HCT116 (cell line): ENCODE measurements around the gene IQGAP3.

ENCODE experiments used
- EZH2 ChIP-seq: fragments of 200-600 bp; sonication (generic); IDR thresholded peaks from 2 replicates; pipeline ENCODE4 v1.6.1; 2017; ENCODE audit warnings: antibody characterized with exemption, mixed run types
- EZH2phosphoT487 ChIP-seq: fragments of 200-600 bp; IDR thresholded peaks from 2 replicates; pipeline ENCODE4 v1.6.1; 2018; ENCODE audit warnings: antibody characterized with exemption, borderline replicate concordance
- POLR2A ChIP-seq: IDR thresholded peaks from 2 replicates; pipeline ENCODE4 v1.7.0; 2011; ENCODE audit warnings: borderline replicate concordance; ENCODE audit not compliant: insufficient read depth, insufficient read length; ENCODE audit errors: extremely low read depth
- POLR2AphosphoS5 ChIP-seq: IDR thresholded peaks from 2 replicates; pipeline ENCODE4 v1.6.1; 2011; ENCODE audit warnings: mild to moderate bottlenecking, low read depth, low read length, moderate library complexity
- SIN3A ChIP-seq: IDR thresholded peaks from 2 replicates; pipeline ENCODE4 v1.6.1; 2012; ENCODE audit warnings: low read depth
- SP1 ChIP-seq: IDR thresholded peaks from 2 replicates; pipeline ENCODE4 v1.6.1; 2012; ENCODE audit warnings: low read depth
- YY1 ChIP-seq: IDR thresholded peaks from 2 replicates; pipeline ENCODE4 v1.6.1; 2011; ENCODE audit warnings: low read length, low read depth, moderate library complexity, mild to moderate bottlenecking; ENCODE audit not compliant: insufficient replicate concordance; ENCODE audit errors: extremely low read depth
- TF ChIP-seq, protein P1 (sequence below), 3 experiments: fragments of 200-600 bp in 1 of 3; sonication (generic) in 1 of 3; IDR thresholded peaks in 2 of 3; conservative IDR thresholded peaks in 1 of 3; 2 replicates each; pipeline ENCODE4 v1.5.1; 2012 to 2017; ENCODE audit warnings: low read depth in 2 of 3, low read length in 2 of 3, antibody characterized with exemption in 1 of 3, borderline replicate concordance in 1 of 3, control low read depth in 1 of 3, mild to moderate bottlenecking in 1 of 3, mixed read lengths in 1 of 3, mixed run types in 1 of 3, moderate library complexity in 1 of 3; ENCODE audit not compliant: insufficient read depth in 1 of 3
- TF ChIP-seq, protein P2 (sequence below): IDR thresholded peaks from 2 replicates; pipeline ENCODE4 v1.6.1; 2012
- TF ChIP-seq, protein P3 (sequence below): IDR thresholded peaks from 2 replicates; pipeline ENCODE4 v1.6.1; 2012

DNA sequence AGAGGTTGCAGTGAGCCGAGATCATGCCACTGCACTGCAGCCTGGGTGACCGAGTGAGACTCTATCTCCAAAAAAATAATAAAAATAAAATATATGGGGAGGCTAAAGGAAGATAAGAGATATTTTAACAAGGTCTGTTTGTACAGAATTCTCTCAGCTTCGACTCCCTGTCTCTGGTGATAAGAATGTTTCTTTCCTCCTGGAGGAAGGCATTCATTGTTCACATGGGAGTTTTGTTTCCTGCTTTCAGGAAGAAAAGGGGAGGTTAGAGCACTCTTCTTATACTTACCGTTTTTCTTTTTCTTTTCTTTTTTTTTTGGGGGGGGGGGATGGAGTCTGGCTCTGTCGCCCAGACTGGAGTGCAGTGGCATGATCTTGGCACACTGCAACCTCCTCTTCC, 17.2 kb upstream of the IQGAP3 start:
- no peak for TF ChIP-seq SIN3A
- TF ChIP-seq POLR2A, result no peak
- TF ChIP-seq EZH2, result no peak
- no peak for TF ChIP-seq SP1
- TF ChIP-seq, protein P1, sequence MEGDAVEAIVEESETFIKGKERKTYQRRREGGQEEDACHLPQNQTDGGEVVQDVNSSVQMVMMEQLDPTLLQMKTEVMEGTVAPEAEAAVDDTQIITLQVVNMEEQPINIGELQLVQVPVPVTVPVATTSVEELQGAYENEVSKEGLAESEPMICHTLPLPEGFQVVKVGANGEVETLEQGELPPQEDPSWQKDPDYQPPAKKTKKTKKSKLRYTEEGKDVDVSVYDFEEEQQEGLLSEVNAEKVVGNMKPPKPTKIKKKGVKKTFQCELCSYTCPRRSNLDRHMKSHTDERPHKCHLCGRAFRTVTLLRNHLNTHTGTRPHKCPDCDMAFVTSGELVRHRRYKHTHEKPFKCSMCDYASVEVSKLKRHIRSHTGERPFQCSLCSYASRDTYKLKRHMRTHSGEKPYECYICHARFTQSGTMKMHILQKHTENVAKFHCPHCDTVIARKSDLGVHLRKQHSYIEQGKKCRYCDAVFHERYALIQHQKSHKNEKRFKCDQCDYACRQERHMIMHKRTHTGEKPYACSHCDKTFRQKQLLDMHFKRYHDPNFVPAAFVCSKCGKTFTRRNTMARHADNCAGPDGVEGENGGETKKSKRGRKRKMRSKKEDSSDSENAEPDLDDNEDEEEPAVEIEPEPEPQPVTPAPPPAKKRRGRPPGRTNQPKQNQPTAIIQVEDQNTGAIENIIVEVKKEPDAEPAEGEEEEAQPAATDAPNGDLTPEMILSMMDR (IDR thresholded peaks at IDR 0.05 in 2 of 3, conservative IDR thresholded peaks at IDR 0.05 in 1 of 3; ENCODE audit: borderline replicate concordance in 1 of 3, insufficient read depth in 1 of 3, low read depth in 2 of 3, low read length in 2 of 3), result no peak
- TF ChIP-seq EZH2phosphoT487, result no peak
- no peak for TF ChIP-seq POLR2AphosphoS5
- no peak for TF ChIP-seq YY1
- TF ChIP-seq, protein P2, sequence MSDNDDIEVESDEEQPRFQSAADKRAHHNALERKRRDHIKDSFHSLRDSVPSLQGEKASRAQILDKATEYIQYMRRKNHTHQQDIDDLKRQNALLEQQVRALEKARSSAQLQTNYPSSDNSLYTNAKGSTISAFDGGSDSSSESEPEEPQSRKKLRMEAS, result no peak
- TF ChIP-seq, protein P3, sequence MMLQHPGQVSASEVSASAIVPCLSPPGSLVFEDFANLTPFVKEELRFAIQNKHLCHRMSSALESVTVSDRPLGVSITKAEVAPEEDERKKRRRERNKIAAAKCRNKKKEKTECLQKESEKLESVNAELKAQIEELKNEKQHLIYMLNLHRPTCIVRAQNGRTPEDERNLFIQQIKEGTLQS, result no peak
